NCI-H1930 (cell line): ENCODE measurements around the gene DNMBP.
A peak's percentile ranks its signal among the peaks of the same experiment; 100 is the strongest.
"Not testable (repeated sequence)": the region's sequence is repeated elsewhere in the genome, so short reads cannot be mapped to it uniquely, and the experiment has no call there.

Experiments used
- DNase-seq, 2 experiments: peaks; one replicate each; lab custom pipeline; 2025; lab: John Stamatoyannopoulos, UW

The DNMBP gene

DNA sequence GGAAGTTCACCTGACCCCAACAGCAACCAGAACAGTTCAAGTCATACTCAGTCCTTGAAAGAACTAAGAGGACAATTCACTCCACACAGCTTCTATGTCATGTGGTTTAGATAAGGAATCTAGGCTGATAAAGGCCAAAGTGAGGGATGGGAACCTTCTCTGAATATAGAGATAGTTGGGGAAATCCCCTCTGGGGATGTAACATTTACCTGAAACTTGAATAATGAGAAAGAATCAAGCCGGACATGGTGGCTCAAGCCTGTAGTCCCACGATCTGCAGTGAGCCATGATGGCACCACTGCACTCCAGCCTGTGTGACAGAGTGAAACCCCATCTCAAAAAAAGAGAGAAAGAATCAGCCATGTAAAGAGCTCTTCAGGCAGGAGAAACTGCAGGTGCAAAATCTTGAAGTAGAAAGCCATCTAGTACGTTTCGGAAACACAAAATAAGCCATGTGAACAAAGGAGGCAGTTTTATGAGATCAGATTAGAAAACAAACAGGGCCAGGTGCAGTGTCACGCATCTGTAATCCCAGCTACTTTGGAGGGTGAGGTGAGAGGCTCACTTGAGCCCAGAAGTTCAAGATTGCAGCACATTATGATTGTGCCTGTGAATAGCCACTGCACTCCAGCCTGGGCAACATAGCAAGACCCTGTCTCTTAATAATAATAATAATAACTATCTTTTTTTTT, 4.5 kb upstream of the DNMBP start:
- no peak for DNase-seq

DNA sequence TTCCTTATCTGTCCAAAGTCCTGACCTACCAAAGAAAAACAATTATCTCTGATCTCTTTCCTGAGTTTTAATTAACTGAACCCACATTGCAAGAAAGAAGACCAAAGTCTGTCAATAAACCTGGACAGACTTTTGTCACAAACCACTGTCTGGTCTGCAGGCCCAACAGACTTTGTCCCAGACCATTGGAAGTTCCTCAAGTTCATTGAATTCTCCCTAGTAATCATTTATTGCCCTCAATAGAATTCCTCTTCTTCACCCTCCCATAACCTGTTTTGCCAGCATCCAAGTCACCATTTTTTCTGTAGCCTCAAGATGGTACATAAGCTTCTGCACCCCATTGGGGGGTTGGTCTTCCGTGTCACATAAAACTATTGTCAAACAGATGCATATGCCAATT, 3.9 kb upstream of the DNMBP start:
- no peak for DNase-seq

DNA sequence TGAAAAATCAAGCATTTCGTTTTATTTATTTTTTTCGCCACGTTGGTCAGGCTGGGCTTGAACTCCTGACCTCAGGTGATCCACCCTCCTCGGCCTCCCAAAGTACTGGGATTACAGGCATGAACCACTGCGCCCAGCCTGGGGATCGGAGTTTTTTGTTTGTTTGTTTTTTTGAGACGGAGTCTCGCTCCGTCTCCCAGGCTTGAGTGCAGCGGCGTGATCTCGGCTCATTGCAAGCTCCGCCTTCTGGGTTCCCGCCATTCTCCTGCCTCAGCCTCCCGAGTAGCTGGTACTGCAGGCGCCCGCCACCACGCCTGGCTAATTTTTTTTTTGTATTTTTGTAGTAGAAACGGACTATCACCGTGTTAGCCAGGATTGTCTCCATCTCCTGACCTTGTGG, 2.2 kb upstream of the DNMBP start:
- DNase-seq: not testable (repeated sequence)

DNA sequence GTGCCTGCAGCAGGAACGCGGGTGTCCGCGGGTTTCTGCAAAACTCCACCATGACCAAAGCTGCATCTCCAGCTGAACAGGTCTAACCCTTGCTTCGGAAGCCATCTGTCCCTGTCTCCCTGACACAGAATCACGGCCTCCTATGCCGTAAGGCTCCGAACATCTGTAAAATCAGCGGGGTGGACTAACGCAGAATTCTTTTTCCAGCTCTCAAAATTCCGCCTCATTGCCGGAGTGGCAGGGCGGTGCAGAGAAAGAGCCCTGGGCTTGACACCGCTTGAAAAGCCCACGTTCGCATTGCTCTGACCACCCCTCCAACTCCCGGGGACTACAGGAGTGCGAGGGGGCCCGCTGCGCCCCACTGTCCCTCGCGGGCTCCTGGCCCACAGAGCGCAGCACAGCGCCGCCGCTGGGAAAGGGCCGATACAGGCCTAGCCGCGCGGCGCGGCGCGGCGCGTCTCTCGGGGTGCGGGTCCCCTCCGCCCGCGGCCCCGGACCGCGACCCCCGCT, 409 bp downstream of the DNMBP start:
- DNase-seq: peak in 1 of 2 experiments; percentile 31

DNA sequence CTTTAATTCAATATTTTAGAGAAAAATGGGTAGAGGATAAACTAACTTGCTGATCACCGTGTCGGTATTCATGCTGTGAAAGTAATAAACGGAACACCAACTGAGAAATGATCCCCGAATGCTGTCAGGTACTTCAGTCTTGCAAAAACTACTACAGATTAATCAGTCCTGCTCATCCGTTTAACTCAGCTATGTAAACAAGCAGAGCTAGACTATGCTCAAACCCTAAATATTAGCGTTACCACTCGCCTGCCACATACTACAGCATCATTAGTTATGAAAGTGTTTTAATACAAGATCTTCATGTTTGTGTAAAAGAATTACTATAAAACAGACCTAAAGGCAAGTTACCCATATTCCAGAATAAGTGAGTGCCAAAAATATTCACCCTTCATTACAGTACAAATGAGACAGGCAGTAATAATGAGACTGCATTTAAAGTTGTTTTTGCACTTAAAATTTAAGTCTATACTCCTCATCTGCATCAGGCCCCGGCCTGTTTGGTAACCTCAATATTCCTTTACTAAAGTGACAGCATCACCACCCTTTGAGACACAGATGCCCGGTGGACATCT, 952 bp downstream of the DNMBP start:
- DNase-seq: no peak

DNA sequence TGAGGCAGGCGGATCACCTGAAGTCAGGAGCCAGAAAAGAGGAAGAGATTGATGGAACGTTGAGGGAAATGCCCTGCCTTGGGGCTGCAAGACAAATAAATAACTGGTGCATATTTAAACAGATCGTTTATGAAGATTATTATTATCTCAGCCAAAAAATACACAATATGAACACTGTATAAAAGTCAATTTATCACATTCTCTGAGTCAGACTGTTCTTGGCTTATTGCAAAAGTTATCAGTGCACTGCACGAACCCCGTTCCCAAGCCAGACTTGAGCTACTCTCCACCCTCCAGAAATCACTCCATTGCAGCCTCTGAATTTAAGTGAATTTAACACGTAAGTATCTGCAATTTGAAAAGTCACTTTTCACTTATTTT, 1.6 kb downstream of the DNMBP start:
- no peak for DNase-seq

DNA sequence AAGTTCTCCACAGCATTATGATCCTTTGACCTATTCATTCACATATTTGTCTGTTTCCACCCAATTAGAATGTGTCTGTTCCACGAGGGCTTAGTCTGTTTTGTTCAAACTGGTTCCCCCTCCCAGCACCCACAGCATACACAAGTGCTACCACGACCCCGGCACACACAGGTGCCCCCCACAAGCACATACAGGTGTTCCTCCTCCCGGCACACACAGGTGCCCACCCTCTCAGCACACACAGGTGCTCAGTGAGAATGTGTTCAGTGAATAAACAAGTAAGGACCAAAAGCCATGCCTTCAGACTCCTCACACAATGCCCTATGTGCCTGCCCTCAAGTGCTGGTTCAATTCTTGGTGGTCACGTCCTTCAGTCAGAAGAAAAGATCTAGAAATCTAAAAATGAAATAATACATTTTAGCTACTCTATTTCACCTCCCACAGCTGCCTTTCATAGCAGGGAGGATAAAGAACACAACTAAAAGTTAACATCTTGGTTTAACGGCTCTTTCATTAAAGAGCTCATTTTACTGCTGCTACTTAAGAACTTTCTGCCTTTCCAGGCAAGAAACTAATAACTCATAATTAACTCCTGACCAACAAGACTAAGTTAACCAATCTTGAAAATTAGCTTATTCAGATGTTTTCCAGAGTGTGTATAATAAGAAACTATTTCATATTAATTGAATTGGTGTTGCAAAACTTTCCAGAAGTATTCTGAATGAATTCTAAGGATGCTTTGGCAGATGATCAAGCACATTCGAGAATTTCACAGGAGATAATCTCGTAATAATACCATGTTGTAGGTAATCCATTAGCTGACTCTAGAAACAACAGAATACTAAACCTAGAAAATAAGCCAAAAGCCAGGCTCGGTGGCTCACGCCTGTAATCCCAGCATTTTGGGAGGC, 2.3 kb downstream of the DNMBP start:
- DNase-seq: no peak

DNA sequence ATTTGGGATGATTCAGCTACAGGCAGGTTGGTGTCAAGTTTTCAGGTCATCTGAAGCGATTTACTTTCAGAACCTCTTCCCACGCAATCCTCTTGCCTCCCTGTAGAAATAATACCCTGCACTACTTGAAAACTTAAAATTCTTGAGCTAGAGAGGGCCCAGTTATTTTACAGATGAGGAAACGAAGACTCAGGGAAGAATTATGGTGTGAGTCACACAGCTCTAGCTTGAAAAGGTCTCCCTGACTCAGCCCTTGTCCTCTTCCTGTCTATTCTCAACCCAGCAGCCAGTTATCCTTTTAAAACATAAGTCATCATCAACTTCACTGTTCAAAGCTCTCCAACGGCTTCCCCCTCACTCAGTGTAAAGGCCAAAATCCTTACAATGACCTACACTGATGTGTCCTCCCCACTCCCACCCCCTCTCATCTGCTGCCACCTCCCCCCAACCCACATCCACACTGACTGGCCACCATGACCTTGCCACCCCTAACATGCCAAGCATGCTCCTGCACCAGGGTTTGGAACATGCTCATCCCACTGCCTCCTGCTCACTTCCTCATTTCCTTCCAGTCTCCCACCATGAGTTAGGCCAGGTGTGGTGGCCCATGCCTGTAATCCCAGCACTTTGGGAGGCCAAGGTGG, 3.4 kb downstream of the DNMBP start:
- no peak for DNase-seq

DNA sequence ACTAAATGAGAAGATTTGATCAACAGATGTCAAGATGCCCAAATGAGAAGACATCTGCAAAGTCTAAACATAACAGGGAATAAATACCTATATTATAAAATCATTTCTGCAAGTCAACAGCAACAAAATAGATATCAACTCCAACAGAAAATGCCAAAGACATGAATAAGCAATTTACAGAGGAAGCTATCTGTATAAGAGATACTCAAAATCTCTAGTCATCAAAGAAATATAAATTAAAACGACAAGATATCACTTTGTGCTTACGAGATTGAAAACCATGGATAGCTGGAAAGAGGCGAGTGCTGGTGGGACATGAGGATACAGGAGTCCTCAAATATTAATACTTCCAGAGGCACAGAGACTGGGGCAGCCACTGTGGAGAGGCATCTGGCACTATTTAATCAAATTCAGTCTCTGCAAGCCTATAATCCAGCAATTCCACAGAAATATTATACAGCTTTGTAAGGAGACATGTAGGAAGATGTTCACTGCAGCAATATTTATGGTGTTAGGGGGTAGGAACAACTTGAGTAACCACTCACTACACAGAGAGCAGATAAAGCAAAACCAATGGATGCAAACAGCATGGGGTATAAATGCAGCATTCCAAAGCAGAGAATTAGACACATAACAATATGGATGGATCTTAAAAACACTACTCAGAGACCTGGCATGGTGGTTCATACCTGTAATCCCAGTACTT, 4.8 kb downstream of the DNMBP start:
- no peak for DNase-seq

DNA sequence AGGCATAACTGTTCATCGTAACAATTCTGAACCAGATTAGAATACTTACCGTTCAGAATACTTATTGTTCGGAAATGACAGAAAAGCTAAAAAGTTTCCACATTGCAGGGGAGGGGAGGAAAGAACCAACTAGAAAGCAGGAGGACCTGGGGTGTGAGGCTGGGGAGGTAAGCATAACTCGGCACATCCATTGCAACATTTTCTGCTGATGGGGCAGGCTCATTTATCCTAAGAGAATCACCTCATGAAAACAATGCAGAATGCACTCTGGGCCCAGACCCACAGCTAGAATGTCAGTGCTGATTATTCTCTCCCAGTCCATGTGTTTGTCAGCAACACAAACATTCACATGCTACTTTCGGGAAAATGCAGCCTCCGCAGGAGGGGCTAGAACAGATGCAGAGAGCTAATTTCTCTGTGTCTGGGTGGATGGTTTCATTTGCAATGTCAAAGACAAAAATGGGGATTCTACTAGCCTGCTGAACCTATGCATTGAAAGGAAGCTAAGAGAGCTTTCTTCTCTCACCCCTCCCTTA, 9.6 kb downstream of the DNMBP start:
- DNase-seq: no peak

DNA sequence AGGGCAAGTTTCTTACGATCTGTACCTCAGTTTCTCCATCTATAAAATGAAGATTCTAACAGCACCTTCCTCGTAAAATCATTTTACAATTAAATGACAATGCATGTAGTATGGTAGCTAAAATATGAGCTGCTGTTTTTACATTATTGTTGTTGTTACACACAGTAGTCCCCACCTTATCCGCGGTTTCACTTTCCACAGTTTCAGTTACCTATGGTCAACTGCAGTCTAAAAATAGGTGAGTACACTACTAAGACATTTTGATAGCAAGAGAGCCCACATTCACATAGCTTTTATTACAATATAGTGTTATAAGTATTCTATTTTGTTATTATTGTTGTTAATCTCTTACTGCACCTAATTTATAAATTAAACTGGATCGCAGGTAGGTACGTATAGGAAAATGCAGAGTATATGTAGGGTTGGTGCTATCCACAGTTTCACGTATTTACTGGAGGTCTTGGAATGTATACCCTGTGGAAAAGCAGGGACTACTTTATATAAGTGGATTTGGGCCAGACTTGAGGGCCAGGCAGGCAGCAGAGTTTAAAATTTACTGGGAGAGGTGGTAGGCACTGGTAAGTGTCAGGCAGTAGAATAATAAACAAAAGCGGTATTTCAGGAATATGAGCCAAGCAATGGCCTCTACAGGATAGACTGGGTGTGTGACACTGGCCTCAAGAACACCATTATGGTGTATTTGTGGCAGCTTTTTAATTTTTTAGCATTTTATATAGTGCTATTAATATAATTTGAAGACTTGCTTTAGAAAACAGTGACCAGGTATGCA, 10.2 kb downstream of the DNMBP start:
- no peak for DNase-seq

DNA sequence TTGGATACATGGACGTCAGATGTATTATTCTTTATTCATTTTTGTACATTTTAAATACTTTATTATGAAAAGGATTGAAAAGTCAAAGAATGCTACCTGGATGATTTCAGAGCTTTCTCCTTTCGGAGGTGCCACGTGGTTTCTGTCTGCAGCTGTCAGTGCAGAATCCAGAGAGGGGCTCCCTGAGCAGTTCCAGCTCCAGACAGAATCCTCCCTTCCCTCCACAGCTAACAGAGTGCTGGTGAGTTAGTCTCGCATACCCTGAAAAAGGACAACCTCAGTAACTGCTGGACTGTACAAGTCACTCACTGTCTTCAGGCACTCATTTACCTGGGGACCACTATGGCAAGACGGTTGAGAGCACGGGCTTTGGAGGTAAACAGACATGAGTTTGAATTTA, 10.9 kb downstream of the DNMBP start:
- DNase-seq: no peak

DNA sequence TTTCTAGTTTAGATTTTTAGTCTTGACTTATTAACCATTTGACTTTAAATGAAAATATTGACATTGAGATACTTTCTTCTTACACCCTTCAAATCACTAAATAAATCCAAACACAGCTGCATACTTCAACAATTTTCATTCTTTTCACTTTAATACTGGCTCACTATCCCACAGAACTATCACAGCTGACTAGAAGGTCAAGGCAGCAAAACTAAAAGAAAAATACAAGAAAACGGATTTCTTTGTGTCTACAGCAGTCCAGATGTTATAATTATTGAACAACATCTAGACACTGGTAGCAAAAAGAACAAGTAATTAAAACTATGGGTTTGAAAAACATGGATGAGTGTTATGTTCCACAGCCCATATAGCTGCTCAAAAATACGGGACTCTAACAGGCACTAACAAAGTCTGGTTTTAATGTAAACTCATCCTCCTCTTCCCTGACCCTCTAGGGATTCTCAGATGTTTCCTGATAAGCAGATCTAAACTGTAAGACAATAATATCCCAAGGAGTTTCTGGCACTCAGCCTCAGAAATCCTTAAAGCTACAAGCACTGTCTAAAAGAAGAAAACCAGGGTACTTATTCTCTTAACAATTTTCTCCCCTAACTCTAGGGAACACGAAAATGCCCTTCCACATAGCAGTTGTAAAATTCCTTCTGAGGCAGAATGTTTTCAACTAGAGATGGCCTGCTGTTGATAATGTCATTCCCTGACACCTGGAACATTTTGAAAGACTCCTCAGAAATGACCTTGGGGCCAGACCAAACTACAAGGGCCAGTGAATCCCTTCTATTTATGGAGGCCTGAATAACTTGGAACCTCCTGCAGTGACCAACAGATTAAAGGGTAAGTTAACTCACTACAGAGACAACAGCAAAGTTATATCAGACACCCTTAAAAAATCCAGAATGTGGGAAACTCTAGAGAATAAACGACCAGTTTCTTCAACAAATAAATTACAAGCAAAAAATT, 12.8 kb downstream of the DNMBP start:
- no peak for DNase-seq

DNA sequence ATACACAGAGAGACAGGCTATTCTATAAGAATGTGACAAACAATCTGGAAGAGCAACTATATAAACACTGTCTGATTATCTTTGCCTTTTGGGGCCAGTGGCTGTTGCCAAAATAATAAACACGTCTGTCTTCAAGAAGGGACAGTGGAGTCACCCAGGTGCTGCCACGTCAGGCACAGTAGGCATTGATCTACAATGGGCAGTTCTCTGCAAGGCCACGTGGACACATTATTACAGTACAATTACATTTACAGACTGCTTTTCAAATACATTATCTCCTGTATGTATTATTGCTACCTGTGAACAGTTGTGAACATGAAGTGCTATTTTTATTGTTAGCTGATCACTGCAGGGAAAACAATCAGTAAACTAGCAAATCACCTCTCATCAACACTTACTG, 14.0 kb downstream of the DNMBP start:
- no peak for DNase-seq

DNA sequence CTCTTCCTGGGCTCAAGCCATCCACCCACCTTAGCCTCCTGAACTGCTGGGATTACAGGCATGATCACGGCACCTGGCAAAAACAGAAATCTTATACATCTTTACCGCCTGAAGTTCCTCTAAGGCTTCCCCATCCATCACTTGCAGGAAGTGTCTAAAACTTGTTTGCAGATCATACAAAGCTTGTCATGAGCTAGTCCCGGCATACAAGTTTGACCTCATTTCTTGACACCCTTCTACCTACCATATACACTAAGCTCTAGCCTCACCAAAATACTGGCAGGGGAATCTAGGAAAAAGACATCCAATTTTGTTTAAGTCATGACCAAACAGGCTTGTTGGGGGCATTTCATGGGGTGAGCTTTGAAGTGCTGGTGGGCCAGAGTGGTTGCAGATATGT, 14.5 kb downstream of the DNMBP start:
- no peak for DNase-seq

DNA sequence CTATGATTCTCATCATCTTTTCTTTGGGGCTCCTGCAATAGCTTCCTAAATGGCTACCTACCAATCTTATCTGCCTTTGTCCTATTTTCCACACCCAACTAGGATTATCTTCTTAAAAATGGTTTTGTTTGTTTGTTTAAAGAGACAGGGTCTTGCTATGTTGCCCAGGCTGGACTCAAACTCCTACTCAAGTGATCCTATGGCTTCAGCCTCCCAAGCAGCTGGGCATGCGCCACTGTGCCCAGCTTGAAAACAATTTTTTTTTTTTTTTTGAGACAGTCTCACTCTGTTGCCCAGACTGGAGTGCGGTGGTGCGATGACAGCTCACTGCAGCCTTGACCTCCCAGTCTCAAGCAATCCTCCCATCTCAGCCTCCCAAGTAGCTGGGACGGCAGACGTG, 14.9 kb downstream of the DNMBP start:
- no peak for DNase-seq

DNA sequence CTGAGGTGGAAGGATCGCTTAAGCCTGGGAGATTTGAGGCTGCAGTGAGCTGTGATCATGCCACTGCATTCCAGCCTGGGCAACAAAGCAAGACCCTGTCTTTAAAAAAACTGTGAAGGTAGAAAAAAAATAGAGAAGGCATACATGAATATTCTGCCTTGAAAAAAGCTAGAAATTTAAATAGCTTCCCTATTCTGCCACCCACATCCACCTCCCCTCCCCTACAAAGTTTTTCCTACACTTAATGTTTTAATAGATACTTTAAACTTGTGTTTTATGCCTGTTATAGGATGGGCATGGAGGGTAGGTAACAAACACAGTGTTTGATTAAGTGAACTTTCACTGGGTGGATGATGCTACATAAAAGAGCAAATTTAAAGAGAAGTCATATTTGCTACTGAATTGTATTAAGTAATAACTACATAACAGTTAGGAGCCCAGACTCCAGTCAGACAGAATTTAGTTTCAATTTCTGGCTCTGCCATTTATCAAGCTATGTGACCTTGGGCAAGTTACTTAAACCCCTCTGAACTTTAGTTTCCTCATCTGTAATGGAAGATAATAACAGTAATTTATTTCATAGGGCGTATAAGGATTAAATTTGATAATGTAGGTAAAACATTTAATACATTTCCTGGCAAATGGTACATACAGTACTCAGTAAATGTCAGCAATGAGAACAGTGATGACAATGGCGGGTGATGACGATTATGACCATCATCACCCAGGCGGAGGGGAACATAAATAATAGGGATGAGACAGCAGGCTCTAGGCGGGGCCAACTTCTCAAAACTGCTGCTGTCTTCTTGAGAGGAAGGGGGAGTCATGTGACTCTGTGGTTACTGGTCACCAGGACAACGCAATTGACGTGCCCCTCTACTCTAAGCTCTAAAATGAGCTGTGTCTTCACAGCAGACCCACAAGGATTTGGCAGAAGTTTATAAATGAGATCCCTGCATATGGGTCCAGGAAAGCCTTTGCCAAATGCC, 15.8 kb downstream of the DNMBP start:
- no peak for DNase-seq

DNA sequence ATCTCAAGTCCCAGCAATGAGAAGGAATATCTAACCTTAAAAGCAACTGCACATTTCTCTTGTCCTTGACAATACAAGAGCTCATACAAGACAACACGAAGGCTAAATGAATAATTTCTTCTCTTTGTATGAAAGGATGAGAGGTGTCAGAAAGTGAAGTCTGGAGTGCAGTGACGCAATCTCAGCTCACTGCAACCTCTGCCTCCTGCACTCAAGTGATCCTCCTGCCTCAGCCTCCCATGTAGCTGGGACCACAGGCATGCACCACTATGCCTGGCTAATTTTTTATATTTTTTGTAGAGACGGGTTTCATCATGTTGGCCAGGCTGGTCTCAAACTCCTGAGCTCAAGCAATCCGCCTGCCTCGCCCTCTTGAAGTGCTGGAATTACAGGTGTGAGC, 24.1 kb downstream of the DNMBP start:
- not testable (repeated sequence) for DNase-seq
